ENCODE results near the gene NOG. TPM values are rescaled to one million over a fixed set of nuclear protein-coding genes. Genes with fewer than 3 reads are reported as not detected.

The NOG gene
- total RNA-seq, 2 experiments from 2014 or later: 0.12 TPM; not detected in 1

DNA sequence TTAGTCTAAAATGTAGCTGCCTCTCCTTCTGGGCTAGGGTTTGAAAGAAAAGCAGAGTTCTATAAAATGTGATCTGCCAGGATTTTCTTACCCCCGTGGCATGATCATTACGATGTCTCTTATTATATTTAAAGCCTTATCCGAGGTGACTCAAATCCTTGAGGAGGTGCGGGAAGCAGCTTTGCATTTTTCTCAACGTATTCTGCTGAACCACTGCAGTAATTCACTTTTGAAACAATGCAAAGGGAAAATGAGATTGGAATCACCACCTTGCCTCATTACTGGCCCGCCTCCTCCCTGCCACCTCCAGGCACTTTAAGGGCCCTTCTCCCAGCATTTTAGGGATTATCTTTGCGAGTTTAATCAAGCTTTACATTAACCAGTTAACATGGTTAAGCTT is 9.7 kb upstream of the NOG start:
- H3K9me3 Mint-ChIP-seq: no peaks in the 10 kb centered on the region
- no peak for DNase-seq
- no peaks in the 10 kb centered on the region for H3K4me1 Mint-ChIP-seq (ENCODE audit: low read depth)
- peaks cover 21% of the 10 kb centered on the region for H3K27me3 Mint-ChIP-seq
- H3K36me3 Mint-ChIP-seq: no peaks in the 10 kb centered on the region
- H3K27ac Mint-ChIP-seq: no peak overlapping the region
- intact Hi-C loops (cut with micrococcal nuclease): no loop called here
- ChIA-PET POLR2A (no interaction called here), CTCF (interaction anchor here (1.0 to 1.8 kb wide), 3 partner anchors 8 to 132 kb away, joined by 3 to 6 read pairs (median 4); no protein-coding TSS in a partner anchor)
- no peak overlapping the region for H3K4me3 Mint-ChIP-seq

DNA sequence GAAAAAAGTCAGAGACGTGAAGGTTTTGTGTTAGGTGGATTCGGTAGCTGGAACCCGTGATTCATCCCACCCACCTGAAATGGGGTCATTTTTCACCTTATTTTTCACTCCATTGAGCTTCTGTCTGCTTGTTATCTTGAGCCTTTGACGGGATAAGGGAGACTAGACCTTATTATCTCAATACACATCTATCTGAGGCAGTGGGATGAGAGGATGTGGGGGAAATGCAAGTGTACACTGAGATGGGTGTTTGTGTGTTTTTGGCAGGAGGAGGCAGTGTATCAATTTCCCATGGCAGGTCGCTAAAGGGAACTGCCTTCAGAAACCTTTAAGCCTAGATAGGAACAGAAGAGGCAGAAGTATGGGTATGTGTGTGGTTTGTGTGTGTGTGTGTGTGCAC is 6.2 kb upstream of the NOG start:
- Mint-ChIP-seq H3K4me1 (ENCODE audit: low read depth) (no peaks in the 10 kb centered on the region), H3K27ac (no peak overlapping the region), H3K36me3 (no peaks in the 10 kb centered on the region), H3K27me3 (peaks cover 31% of the 10 kb centered on the region), H3K4me3 (no peak overlapping the region), H3K9me3 (no peaks in the 10 kb centered on the region)
- intact Hi-C loops (cut with micrococcal nuclease): no loop called here
- no peak for DNase-seq
- ChIA-PET CTCF (no interaction called here), POLR2A (no interaction called here)

DNA sequence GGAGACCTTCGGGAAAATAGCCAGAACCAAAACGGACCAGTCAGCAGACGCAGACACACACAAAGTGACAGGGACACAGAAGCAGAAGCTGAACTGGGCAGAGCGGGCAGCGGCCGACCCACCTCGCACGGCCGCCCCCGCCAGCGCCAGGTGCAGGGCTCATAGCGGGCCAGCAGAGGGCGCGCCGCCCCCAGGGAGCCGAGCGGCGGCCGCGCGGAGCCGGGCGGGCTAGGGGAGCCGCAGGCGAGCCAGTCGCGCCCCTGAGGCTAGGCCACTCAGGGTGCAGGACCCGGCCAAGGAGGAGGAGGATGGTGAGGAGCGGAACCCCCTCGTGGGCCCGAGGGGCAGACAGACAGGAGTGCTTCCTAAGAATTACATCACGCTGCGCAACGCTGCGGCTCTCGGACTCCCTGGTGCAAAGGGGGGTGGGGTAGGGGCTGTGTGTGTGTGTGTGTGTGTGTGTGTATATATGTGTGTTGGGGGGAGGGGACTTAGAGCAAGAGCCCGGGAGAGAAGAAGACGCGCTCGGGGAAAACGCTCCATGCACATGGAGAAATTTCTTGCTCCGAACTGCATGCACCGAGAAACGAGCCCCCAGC is 913 bp upstream of the NOG start:
- CTCF ChIA-PET: interaction anchor here (0.7 to 7.2 kb wide), 18 partner anchors 8 to 188 kb away, joined by 3 to 139 read pairs (median 4); no protein-coding TSS in a partner anchor
- DNase-seq: peak; percentile 70
- POLR2A ChIA-PET: interaction anchor here (1.2 kb wide), 1 partner anchor 123 kb away, joined by 3 read pairs; no protein-coding TSS in a partner anchor
- no peaks in the 10 kb centered on the region for H3K36me3 Mint-ChIP-seq
- no peaks in the 10 kb centered on the region for H3K9me3 Mint-ChIP-seq
- peaks cover 23% of the 10 kb centered on the region for H3K4me1 Mint-ChIP-seq (ENCODE audit: low read depth)
- H3K27me3 Mint-ChIP-seq: peaks cover 44% of the 10 kb centered on the region
- intact Hi-C loops (cut with micrococcal nuclease): loop anchor here (1.0 to 10.0 kb wide), 5 partner anchors 62 to 372 kb away; partner anchors contain the start of gene COIL
- no peak overlapping the region for H3K27ac Mint-ChIP-seq
- H3K4me3 Mint-ChIP-seq: peak overlapping the region; percentile 60

DNA sequence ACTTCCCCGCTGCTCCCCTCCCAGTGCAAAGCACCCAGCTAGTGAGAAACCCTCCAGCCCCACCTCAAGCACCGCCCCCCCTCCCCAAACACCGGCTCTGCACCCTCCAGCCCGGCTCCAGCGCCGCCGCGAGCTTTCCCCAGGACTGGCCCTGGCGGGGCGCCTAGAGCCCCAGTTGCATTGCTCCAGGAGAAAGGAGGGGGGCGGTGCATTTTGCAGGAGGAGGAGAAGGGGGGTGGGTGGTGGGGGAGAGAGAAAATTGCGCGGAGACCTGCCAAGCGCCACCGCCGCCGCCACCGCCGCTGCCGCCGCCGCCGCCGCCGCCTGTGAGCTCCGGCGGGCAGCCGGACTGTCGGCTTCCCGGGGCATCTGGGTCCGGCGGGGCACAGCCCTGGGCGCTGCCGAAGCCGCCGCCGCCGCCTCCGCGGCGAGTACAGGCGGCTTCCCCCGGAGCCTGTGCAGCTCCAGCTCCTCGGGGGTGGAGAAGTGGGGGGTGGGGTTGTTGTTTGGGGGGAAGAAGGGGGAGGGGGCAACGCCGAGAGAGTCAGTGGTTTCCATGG is 333 bp upstream of the NOG start:
- intact Hi-C loops (cut with micrococcal nuclease): loop anchor here (2.0 to 10.0 kb wide), 2 partner anchors 86 to 372 kb away; partner anchors contain the start of gene COIL
- peak; percentile 31 for DNase-seq
- Mint-ChIP-seq H3K27me3 (peaks cover 49% of the 10 kb centered on the region), H3K36me3 (no peaks in the 10 kb centered on the region), H3K4me1 (ENCODE audit: low read depth) (peaks cover 27% of the 10 kb centered on the region), H3K9me3 (no peaks in the 10 kb centered on the region), H3K27ac (no peak overlapping the region), H3K4me3 (peak overlapping the region; percentile 60)
- CTCF ChIA-PET: interaction anchor here (0.6 to 7.2 kb wide), 13 partner anchors 8 to 192 kb away, joined by 3 to 139 read pairs (median 5); no protein-coding TSS in a partner anchor
- POLR2A ChIA-PET: interaction anchor here (1.1 to 1.2 kb wide), 3 partner anchors 10 to 194 kb away, joined by 3 read pairs; no protein-coding TSS in a partner anchor

DNA sequence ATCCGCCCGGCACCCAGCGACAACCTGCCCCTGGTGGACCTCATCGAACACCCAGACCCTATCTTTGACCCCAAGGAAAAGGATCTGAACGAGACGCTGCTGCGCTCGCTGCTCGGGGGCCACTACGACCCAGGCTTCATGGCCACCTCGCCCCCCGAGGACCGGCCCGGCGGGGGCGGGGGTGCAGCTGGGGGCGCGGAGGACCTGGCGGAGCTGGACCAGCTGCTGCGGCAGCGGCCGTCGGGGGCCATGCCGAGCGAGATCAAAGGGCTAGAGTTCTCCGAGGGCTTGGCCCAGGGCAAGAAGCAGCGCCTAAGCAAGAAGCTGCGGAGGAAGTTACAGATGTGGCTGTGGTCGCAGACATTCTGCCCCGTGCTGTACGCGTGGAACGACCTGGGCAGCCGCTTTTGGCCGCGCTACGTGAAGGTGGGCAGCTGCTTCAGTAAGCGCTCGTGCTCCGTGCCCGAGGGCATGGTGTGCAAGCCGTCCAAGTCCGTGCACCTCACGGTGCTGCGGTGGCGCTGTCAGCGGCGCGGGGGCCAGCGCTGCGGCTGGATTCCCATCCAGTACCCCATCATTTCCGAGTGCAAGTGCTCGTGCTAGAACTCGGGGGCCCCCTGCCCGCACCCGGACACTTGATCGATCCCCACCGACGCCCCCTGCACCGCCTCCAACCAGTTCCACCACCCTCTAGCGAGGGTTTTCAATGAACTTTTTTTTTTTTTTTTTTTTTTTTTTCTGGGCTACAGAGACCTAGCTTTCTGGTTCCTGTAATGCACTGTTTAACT is 1.0 kb downstream of the NOG start:
- peaks cover 34% of the 10 kb centered on the region for H3K4me1 Mint-ChIP-seq (ENCODE audit: low read depth)
- POLR2A ChIA-PET: no interaction called here
- peaks cover 53% of the 10 kb centered on the region for H3K27me3 Mint-ChIP-seq
- CTCF ChIA-PET: interaction anchor here (5.1 to 7.2 kb wide), 3 partner anchors 61 to 186 kb away, joined by 34 to 139 read pairs (median 47); no protein-coding TSS in a partner anchor
- intact Hi-C loops (cut with micrococcal nuclease): loop anchor here (10.0 kb wide), 1 partner anchor 370 kb away; the partner anchor contains the start of gene COIL
- no peaks in the 10 kb centered on the region for H3K36me3 Mint-ChIP-seq
- H3K27ac Mint-ChIP-seq: no peak overlapping the region
- H3K4me3 Mint-ChIP-seq: peak overlapping the region; percentile 43
- H3K9me3 Mint-ChIP-seq: no peaks in the 10 kb centered on the region
- peak; percentile 42 for DNase-seq

DNA sequence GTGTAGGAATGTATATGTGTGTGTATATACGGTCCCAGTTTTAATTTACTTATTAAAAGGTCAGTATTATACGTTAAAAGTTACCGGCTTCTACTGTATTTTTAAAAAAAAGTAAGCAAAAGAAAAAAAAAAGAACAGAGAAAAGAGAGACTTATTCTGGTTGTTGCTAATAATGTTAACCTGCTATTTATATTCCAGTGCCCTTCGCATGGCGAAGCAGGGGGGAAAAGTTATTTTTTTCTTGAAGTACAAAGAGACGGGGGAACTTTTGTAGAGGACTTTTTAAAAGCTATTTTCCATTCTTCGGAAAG is 1.6 kb downstream of the NOG start:
- Mint-ChIP-seq H3K4me1 (ENCODE audit: low read depth) (peaks cover 37% of the 10 kb centered on the region), H3K4me3 (peak overlapping the region; percentile 20), H3K27ac (no peak overlapping the region), H3K36me3 (no peaks in the 10 kb centered on the region), H3K9me3 (no peaks in the 10 kb centered on the region), H3K27me3 (peaks cover 55% of the 10 kb centered on the region)
- intact Hi-C loops (cut with micrococcal nuclease): loop anchor here (10.0 kb wide), 1 partner anchor 370 kb away; the partner anchor contains the start of gene COIL
- no peak for DNase-seq
- ChIA-PET POLR2A (no interaction called here), CTCF (interaction anchor here (0.6 to 7.2 kb wide), 6 partner anchors 52 to 1543 kb away, joined by 3 to 139 read pairs (median 20); no protein-coding TSS in a partner anchor)

DNA sequence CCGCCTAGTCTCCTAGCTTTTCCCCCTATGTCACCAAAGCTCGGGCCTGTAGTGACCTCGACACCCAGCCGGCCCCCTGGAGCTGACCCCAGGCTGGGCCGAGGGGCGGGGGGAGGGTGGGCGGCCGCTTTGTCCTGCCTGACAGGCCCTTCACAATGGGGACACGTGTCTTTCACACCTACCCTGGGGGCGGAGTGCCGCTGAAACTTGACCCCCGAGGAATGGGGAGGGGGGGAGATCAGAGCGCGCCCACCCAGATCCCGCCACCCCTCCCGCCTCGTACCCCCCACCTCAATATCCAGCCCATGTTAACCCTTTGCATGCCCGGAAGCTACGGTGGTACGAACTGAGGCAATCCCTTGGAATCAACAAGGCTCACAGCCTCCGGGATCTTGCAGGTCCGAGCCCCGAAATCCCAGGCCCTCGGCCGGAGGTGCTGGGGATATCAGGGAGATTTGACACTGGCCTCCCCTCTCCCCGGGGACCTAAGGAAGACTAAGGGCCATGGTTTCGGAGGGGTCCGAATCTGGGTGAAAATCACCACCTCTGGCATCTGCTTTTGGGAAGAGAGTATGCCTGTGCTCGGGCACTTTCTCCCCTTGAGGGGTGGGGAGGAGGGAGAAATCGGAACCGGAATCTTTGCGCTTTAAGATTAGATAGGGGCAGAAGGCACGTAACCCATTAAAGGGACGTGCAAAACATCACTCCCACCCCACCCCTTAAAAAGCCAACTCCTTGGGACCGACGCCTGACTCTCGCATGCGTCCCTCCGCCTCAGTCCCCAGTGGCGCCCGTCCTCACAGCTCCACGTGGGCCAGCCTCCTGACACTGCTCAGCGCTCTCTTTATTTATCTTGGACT is 2.6 kb downstream of the NOG start:
- CTCF ChIA-PET: interaction anchor here (6.3 to 7.2 kb wide), 2 partner anchors 60 to 119 kb away, joined by 34 to 139 read pairs; no protein-coding TSS in a partner anchor
- Mint-ChIP-seq H3K4me3 (peak overlapping the region; percentile 69), H3K27me3 (peaks cover 50% of the 10 kb centered on the region), H3K4me1 (ENCODE audit: low read depth) (peaks cover 37% of the 10 kb centered on the region), H3K9me3 (no peaks in the 10 kb centered on the region), H3K36me3 (no peaks in the 10 kb centered on the region), H3K27ac (no peak overlapping the region)
- intact Hi-C loops (cut with micrococcal nuclease): loop anchor here (10.0 kb wide), 1 partner anchor 369 kb away; the partner anchor contains the start of gene COIL
- POLR2A ChIA-PET: no interaction called here
- DNase-seq: peak; percentile 37

DNA sequence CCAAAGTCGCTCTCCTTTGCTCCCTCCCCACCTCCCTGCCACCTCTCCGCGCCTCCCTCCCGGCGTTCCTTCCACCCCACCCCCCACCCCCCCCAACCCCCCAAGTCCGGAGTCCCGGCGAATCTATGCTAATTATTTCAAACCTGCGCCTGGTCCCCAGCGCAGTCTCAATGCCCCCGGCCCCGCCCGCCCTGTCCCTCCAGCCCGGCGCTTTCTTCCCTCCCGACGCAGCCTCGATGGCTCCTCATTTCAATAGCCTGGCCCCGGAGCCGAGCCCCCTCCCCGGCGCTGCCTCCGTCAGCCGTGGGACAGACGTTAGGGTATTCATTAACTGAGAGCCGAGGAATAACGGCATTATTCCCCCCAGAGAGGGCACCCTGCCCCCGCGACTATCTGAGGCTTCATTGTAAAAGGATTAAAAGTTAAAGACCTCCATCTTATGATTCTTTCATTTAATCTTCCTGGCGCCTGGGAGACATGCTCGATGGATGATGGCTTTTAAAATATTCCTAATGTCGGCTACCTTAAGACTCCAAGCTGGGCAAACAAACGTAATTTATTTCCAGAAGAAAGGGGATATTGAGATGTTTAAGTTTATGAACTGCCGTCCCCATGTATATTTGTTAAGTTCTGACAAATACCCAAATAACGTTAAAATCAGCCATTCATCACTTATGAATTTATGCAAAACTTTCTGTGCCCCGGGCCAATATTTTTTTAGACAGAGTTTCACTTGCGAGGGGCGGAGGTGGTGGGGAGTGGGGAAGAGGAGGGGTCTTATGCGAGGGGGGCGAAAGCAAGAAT is 3.4 kb downstream of the NOG start:
- H3K4me1 Mint-ChIP-seq (ENCODE audit: low read depth): peaks cover 37% of the 10 kb centered on the region
- H3K4me3 Mint-ChIP-seq: peak overlapping the region; percentile 69
- H3K27me3 Mint-ChIP-seq: peaks cover 48% of the 10 kb centered on the region
- CTCF ChIA-PET: interaction anchor here (4.1 to 6.3 kb wide), 2 partner anchors 59 to 119 kb away, joined by 25 to 34 read pairs; no protein-coding TSS in a partner anchor
- DNase-seq: no peak
- H3K9me3 Mint-ChIP-seq: no peaks in the 10 kb centered on the region
- no peaks in the 10 kb centered on the region for H3K36me3 Mint-ChIP-seq
- intact Hi-C loops (cut with micrococcal nuclease): loop anchor here (10.0 kb wide), 1 partner anchor 368 kb away; the partner anchor contains the start of gene COIL
- H3K27ac Mint-ChIP-seq: no peak overlapping the region
- POLR2A ChIA-PET: no interaction called here

DNA sequence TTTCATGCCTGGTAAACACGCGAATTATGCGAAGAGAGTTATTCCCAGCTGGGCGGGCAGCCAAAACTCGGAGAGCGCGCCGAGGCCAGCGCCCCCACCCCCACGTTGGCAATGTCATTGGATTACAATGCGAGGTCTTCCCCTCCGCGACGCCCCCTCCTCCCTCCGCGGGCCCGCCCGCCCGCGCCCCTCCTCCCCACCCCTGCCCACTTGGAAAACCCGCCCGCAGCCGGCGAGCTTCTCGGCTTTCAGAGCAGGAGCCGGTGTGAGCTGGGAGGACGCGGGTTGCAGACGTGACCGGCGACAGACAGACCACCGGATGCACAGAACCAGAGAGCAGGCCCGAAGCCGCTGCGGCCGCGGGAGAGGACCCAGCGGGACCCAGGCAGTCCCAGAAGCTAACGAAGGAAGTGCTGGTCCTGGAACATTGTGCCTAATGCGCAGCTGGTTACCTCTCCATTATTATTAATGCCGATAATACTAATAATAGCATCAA is 4.0 kb downstream of the NOG start:
- DNase-seq: no peak
- H3K4me3 Mint-ChIP-seq: peak overlapping the region; percentile 59
- H3K27ac Mint-ChIP-seq: no peak overlapping the region
- H3K27me3 Mint-ChIP-seq: peaks cover 42% of the 10 kb centered on the region
- ChIA-PET POLR2A (interaction anchor here (0.5 kb wide), 1 partner anchor 116 kb away, joined by 4 read pairs; no protein-coding TSS in a partner anchor), CTCF (interaction anchor here (4.1 to 6.3 kb wide), 2 partner anchors 58 to 118 kb away, joined by 25 to 34 read pairs; no protein-coding TSS in a partner anchor)
- no peaks in the 10 kb centered on the region for H3K9me3 Mint-ChIP-seq
- H3K36me3 Mint-ChIP-seq: no peaks in the 10 kb centered on the region
- H3K4me1 Mint-ChIP-seq (ENCODE audit: low read depth): peaks cover 42% of the 10 kb centered on the region
- intact Hi-C loops (cut with micrococcal nuclease): loop anchor here (10.0 kb wide), 1 partner anchor 367 kb away; the partner anchor contains the start of gene COIL

DNA sequence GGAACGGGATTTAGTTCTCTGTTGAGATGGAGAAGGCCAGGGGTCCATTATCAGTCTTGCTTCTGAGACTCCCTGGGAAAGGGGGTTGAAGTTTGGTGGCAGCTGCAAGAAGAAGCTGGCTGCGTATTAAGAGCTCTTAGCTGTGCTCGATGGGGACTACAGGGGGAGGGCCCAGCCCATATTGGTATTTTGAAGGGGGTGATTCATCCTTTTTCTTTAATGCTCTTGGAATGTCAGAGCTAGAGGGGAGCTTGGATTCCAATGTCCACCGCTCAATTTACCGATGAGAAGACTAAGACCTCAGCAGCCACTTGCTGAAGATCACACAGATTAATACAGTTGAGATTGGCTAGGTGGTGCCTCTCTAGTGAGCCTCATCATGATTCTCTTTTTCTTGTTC is 5.0 kb downstream of the NOG start:
- Mint-ChIP-seq H3K9me3 (no peaks in the 10 kb centered on the region), H3K4me1 (ENCODE audit: low read depth) (peaks cover 50% of the 10 kb centered on the region), H3K27ac (peak overlapping the region; percentile 26), H3K36me3 (no peaks in the 10 kb centered on the region), H3K4me3 (no peak overlapping the region), H3K27me3 (peaks cover 38% of the 10 kb centered on the region)
- intact Hi-C loops (cut with micrococcal nuclease): loop anchor here (10.0 kb wide), 1 partner anchor 366 kb away; the partner anchor contains the start of gene COIL
- no peak for DNase-seq
- ChIA-PET POLR2A (no interaction called here), CTCF (interaction anchor here (4.1 kb wide), 1 partner anchor 117 kb away, joined by 25 read pairs; no protein-coding TSS in a partner anchor)

Measured in activated CD4-positive, alpha-beta memory T cell treated with anti-CD3 and anti-CD28 coated beads for 36 hours (primary cell).